A673 (cell line): ENCODE results near the gene FTO.

Source experiments
- CTCF ChIP-seq: fragments of 300-800, 200-600 bp; sonication (generic); conservative IDR thresholded peaks from 2 replicates; pipeline ENCODE4 v1.5.1; 2017; ENCODE audit warnings: low read depth, mild to moderate bottlenecking, antibody characterized with exemption, low read length, moderate library complexity, mixed read lengths
- EZH2 ChIP-seq: fragments of 200-600 bp; sonication (generic); IDR thresholded peaks from 2 replicates; pipeline ENCODE4 v1.6.1; 2017; ENCODE audit warnings: borderline replicate concordance, low read depth, mild to moderate bottlenecking, mixed read lengths, antibody characterized with exemption, low read length; ENCODE audit not compliant: poor library complexity, severe bottlenecking

DNA sequence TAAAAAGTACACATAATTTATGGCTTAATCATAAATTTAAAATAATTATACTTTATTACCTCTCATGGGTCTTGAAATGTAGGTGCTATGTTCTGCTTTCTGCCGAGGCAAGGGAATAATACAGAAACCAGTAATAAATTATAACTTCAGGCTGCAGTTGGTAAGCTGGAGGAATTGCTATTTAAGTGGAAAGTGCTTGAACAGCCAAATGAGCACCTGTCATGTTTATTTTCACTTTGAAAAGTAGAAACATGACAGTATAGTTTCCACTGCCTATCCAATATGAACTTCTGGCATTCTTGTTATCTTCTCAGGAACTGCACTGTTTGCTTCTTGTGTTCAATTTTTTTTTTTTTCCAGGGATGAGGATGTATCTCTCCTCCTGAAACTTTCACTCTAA is 146.0 kb downstream of the FTO start:
- no peak for TF ChIP-seq EZH2
- no peak for TF ChIP-seq CTCF
